H9 (cell line): ENCODE results near the gene ANKRD27. TPM values are rescaled to one million over a fixed set of nuclear protein-coding genes. Genes with fewer than 3 reads are reported as not detected.
"Not testable (repeated sequence)": the region's sequence is repeated elsewhere in the genome, so short reads cannot be mapped to it uniquely, and the experiment has no call there.

Experiments
- DNase-seq: peaks from one replicate; pipeline ENCODE4 v3.0.0-alpha.2; 2017
- H2AFZ ChIP-seq: one replicate; pipeline ENCODE4 v1.6.1; 2013; ENCODE audit warnings: mild to moderate bottlenecking, low read length, control low read depth, moderate library complexity
- H2AK5ac ChIP-seq: 2 replicates; pipeline ENCODE4 v1.6.1; 2013; ENCODE audit warnings: low read length, control low read depth, mixed read lengths; ENCODE audit not compliant: insufficient read length
- H2BK120ac ChIP-seq: one replicate; pipeline ENCODE4 v1.6.1; 2013; ENCODE audit warnings: low read depth, mild to moderate bottlenecking, low read length, control low read depth, inconsistent platforms; ENCODE audit not compliant: poor library complexity, severe bottlenecking
- H2BK12ac ChIP-seq: 2 replicates; pipeline ENCODE4 v1.6.1; 2013; ENCODE audit warnings: low read length, control low read depth, mixed read lengths, low read depth; ENCODE audit not compliant: insufficient read length
- H2BK15ac ChIP-seq: 2 replicates; pipeline ENCODE4 v1.6.1; 2013; ENCODE audit warnings: low read depth, low read length, control low read depth
- H2BK20ac ChIP-seq: one replicate; pipeline ENCODE4 v1.6.1; 2013; ENCODE audit warnings: low read depth, mild to moderate bottlenecking, low read length, control low read depth, inconsistent platforms; ENCODE audit not compliant: poor library complexity, severe bottlenecking
- H2BK5ac ChIP-seq: 2 replicates; pipeline ENCODE4 v1.6.1; 2013; ENCODE audit warnings: low read length, control low read depth, mixed read lengths; ENCODE audit not compliant: insufficient read length
- H3K14ac ChIP-seq: 2 replicates; pipeline ENCODE4 v1.6.1; 2013; ENCODE audit warnings: low read length, control low read depth; ENCODE audit not compliant: insufficient read depth
- H3K18ac ChIP-seq: 2 replicates; pipeline ENCODE4 v1.6.1; 2013; ENCODE audit warnings: low read depth, mild to moderate bottlenecking, mixed read lengths, low read length, control low read depth; ENCODE audit not compliant: insufficient read length
- H3K23ac ChIP-seq: 2 replicates; pipeline ENCODE4 v1.6.1; 2013; ENCODE audit warnings: low read length, control low read depth, mixed read lengths, low read depth; ENCODE audit not compliant: insufficient read length
- H3K23me2 ChIP-seq: 2 replicates; pipeline ENCODE4 v1.6.1; 2013; ENCODE audit warnings: low read depth, mild to moderate bottlenecking, mixed read lengths, low read length, control low read depth; ENCODE audit not compliant: insufficient read length, poor library complexity, severe bottlenecking
- H3K27ac ChIP-seq: 2 replicates; pipeline ENCODE4 v1.5.1; 2013; ENCODE audit warnings: low read length, control low read depth, mixed read lengths, low read depth; ENCODE audit not compliant: insufficient read length
- H3K27me3 ChIP-seq: 2 replicates; pipeline ENCODE4 v1.6.1; 2013; ENCODE audit warnings: low read length, control low read depth, inconsistent platforms; ENCODE audit not compliant: insufficient read depth
- H3K4ac ChIP-seq: 2 replicates; pipeline ENCODE4 v1.6.1; 2013; ENCODE audit warnings: low read depth, mild to moderate bottlenecking, control low read depth, inconsistent platforms, low read length, moderate library complexity
- H3K4me1 ChIP-seq: 2 replicates; pipeline ENCODE4 v1.6.1; 2013; ENCODE audit warnings: low read length, control low read depth, inconsistent platforms; ENCODE audit not compliant: insufficient read depth
- H3K4me2 ChIP-seq: 2 replicates; pipeline ENCODE4 v1.6.1; 2013; ENCODE audit warnings: low read length, control low read depth, mixed read lengths; ENCODE audit not compliant: insufficient read length, insufficient read depth
- H3K56ac ChIP-seq: 2 replicates; pipeline ENCODE4 v1.6.1; 2013; ENCODE audit warnings: low read depth, mild to moderate bottlenecking, mixed read lengths, low read length, control low read depth; ENCODE audit not compliant: insufficient read length
- H3K79me1 ChIP-seq: 2 replicates; pipeline ENCODE4 v1.6.1; 2013; ENCODE audit warnings: low read depth, mild to moderate bottlenecking, moderate library complexity, low read length, control low read depth, inconsistent platforms; ENCODE audit not compliant: insufficient read depth, poor library complexity, severe bottlenecking
- H3K79me2 ChIP-seq: 2 replicates; pipeline ENCODE4 v1.6.1; 2013; ENCODE audit warnings: low read length, control low read depth, inconsistent platforms; ENCODE audit not compliant: insufficient read depth
- H3K9ac ChIP-seq: 2 replicates; pipeline ENCODE4 v1.6.1; 2013; ENCODE audit warnings: low read length, control low read depth, mixed read lengths; ENCODE audit not compliant: insufficient read length; ENCODE audit errors: extremely low read depth
- H3K9me3 ChIP-seq: one replicate; pipeline ENCODE4 v1.6.1; 2013; ENCODE audit warnings: low read depth, low read length, inconsistent platforms; ENCODE audit not compliant: control insufficient read depth
- H3T11ph ChIP-seq: one replicate; pipeline ENCODE4 v1.6.1; 2013; ENCODE audit warnings: mild to moderate bottlenecking, low read length, control low read depth, inconsistent platforms
- H4K20me1 ChIP-seq: one replicate; pipeline ENCODE4 v1.6.1; 2013; ENCODE audit not compliant: control insufficient read depth, insufficient read length, insufficient read depth
- H4K5ac ChIP-seq: 2 replicates; pipeline ENCODE4 v1.6.1; 2013; ENCODE audit warnings: low read depth, mild to moderate bottlenecking, mixed read lengths, low read length, control low read depth; ENCODE audit not compliant: insufficient read length
- H4K8ac ChIP-seq: replicated peaks from 2 replicates; pipeline ENCODE4 v1.6.1; 2013; ENCODE audit warnings: low read length, control low read depth, mixed read lengths, low read depth; ENCODE audit not compliant: insufficient read length
- H4K91ac ChIP-seq: 2 replicates; pipeline ENCODE4 v1.6.1; 2013; ENCODE audit warnings: low read depth, mild to moderate bottlenecking, moderate library complexity, mixed read lengths, low read length, control low read depth; ENCODE audit not compliant: insufficient read length
- H3K27ac Mint-ChIP-seq, 3 experiments: 2 replicates in 2 of 3; 3 replicates in 1 of 3; pipeline ENCODE4 v1.8.0; 2020 to 2021; ENCODE audit warnings: mixed read lengths in 3 of 3, mild to moderate bottlenecking in 1 of 3, moderate library complexity in 1 of 3
- H3K27me3 Mint-ChIP-seq: 2 replicates; pipeline ENCODE4 v1.8.0; 2021; ENCODE audit warnings: low read depth, mild to moderate bottlenecking, moderate library complexity, mixed read lengths
- H3K36me3 Mint-ChIP-seq, 3 experiments: 2 replicates in 2 of 3; 3 replicates in 1 of 3; pipeline ENCODE4 v1.8.0; 2020 to 2021; ENCODE audit warnings: low read depth in 3 of 3, mixed read lengths in 3 of 3; ENCODE audit not compliant: insufficient read depth in 1 of 3
- H3K4me1 Mint-ChIP-seq, 2 experiments: 2 replicates each; pipeline ENCODE4 v1.8.0; 2020; ENCODE audit warnings: mixed read lengths in 2 of 2
- H3K4me3 Mint-ChIP-seq, 2 experiments: 2 replicates in 1 of 2; 3 replicates in 1 of 2; pipeline ENCODE4 v1.8.0; 2020 to 2021; ENCODE audit warnings: mild to moderate bottlenecking in 2 of 2, mixed read lengths in 2 of 2, moderate library complexity in 1 of 2
- H3K9me3 Mint-ChIP-seq, 2 experiments: 2 replicates in 1 of 2; 3 replicates in 1 of 2; pipeline ENCODE4 v1.8.0; 2020; ENCODE audit warnings: mild to moderate bottlenecking in 2 of 2, mixed read lengths in 2 of 2, moderate library complexity in 1 of 2
- CTCF ChIP-seq: fragments of 200-600 bp; sonication (generic); conservative IDR thresholded peaks from 3 replicates; pipeline ENCODE4 v1.8.0; 2021; ENCODE audit warnings: antibody characterized with exemption, mild to moderate bottlenecking
- WGBS: extraction: QIAGEN DNeasy Blood & Tissue Kit; methylation state at CpG from one replicate; pipeline ENCODE4 v1.1.7; 2013; ENCODE audit warnings: missing lambda C conversion rate, low lambda C conversion rate, mixed read lengths; ENCODE audit not compliant: insufficient read length; ENCODE audit errors: extremely low coverage; 5-methylcytosine and 5-hydroxymethylcytosine counted together
- total RNA-seq: library from RNA; stranded (reverse); gene quantifications from 2 replicates; pipeline ENCODE4 v1.2.1, GENCODE V29; 2021

The ANKRD27 gene
- total RNA-seq, 1 experiment from 2014 or later = 40.7 TPM

- no peak for TF ChIP-seq CTCF
- no peaks in the 10 kb centered on the region for H3K27me3 ChIP-seq
- H2AFZ ChIP-seq = no peak overlapping the region
- no peak overlapping the region for H2BK20ac ChIP-seq
- H3K79me2 ChIP-seq = no peaks in the 10 kb centered on the region
- peaks cover 8 to 10% of the 10 kb centered on the region in 2 experiments for H3K4me1 Mint-ChIP-seq
- H3K4me2 ChIP-seq = no peak overlapping the region
- H3K4me1 ChIP-seq = no peaks in the 10 kb centered on the region
- no peak overlapping the region for H3K27ac Mint-ChIP-seq
- H3K9ac ChIP-seq = no peak overlapping the region
- H4K8ac ChIP-seq = no peak overlapping the region
- H3K4me3 Mint-ChIP-seq = no peak overlapping the region
- no peak overlapping the region for H2BK12ac ChIP-seq
- H3K36me3 Mint-ChIP-seq = peaks cover 62 to 82% (median 80%) of the 10 kb centered on the region in 3 experiments
- H2BK15ac ChIP-seq = no peak overlapping the region
- no peaks in the 10 kb centered on the region for H4K20me1 ChIP-seq
- no peak overlapping the region for H2BK120ac ChIP-seq
- peaks cover 2% of the 10 kb centered on the region; the same call in 1 of the 2 replicates for H3K27me3 Mint-ChIP-seq
- no peak overlapping the region for H4K91ac ChIP-seq
- no peak overlapping the region for H3T11ph ChIP-seq
- no peaks in the 10 kb centered on the region for H3K79me1 ChIP-seq
- no peak overlapping the region for H3K14ac ChIP-seq
- no peak overlapping the region for H3K18ac ChIP-seq
- no peak for DNase-seq
- H2BK5ac ChIP-seq = no peak overlapping the region
- peaks cover 17 to 26% of the 10 kb centered on the region in 2 experiments for H3K9me3 Mint-ChIP-seq
- WGBS = no CpG with 5 or more reads among the region's 2 CpGs
- no peak overlapping the region for H3K56ac ChIP-seq
- no peaks in the 10 kb centered on the region for H3K9me3 ChIP-seq
- H3K23me2 ChIP-seq = no peaks in the 10 kb centered on the region
- H3K4ac ChIP-seq = no peak overlapping the region
- no peak overlapping the region for H4K5ac ChIP-seq
- H3K27ac ChIP-seq = no peak overlapping the region
- H3K23ac ChIP-seq = no peak overlapping the region
- H2AK5ac ChIP-seq = no peak overlapping the region
These were observed 81.0 kb downstream of the ANKRD27 start for GRCh38 chr19:32594021-32594420.

GRCh38 chr19:32587747-32588504 is 87.1 kb downstream of the ANKRD27 start:
- H3K27ac Mint-ChIP-seq, DNase-seq, H3K27me3 Mint-ChIP-seq, H3K27me3 ChIP-seq, H2BK120ac ChIP-seq, H4K8ac ChIP-seq, H4K91ac ChIP-seq, H3K4me3 Mint-ChIP-seq, H3T11ph ChIP-seq, H3K4me2 ChIP-seq, H4K5ac ChIP-seq, H2BK15ac ChIP-seq, H2AK5ac ChIP-seq, H3K9me3 ChIP-seq, H2BK20ac ChIP-seq, H4K20me1 ChIP-seq, H3K4me1 ChIP-seq, H3K79me1 ChIP-seq, H3K23ac ChIP-seq, H3K23me2 ChIP-seq, H2AFZ ChIP-seq, H3K4me1 Mint-ChIP-seq, H2BK5ac ChIP-seq, H3K4ac ChIP-seq, H3K14ac ChIP-seq, H3K18ac ChIP-seq, H3K79me2 ChIP-seq, H2BK12ac ChIP-seq, H3K56ac ChIP-seq, H3K9ac ChIP-seq, H3K27ac ChIP-seq: not testable (repeated sequence)
- Mint-ChIP-seq H3K9me3 (peaks cover 17 to 24% of the 10 kb centered on the region in 2 experiments), H3K36me3 (peaks cover 52 to 76% (median 67%) of the 10 kb centered on the region in 3 experiments)
- WGBS = no CpG with 5 or more reads among the region's 8 CpGs
